ENCODE results near the gene GRK5.

DNA sequence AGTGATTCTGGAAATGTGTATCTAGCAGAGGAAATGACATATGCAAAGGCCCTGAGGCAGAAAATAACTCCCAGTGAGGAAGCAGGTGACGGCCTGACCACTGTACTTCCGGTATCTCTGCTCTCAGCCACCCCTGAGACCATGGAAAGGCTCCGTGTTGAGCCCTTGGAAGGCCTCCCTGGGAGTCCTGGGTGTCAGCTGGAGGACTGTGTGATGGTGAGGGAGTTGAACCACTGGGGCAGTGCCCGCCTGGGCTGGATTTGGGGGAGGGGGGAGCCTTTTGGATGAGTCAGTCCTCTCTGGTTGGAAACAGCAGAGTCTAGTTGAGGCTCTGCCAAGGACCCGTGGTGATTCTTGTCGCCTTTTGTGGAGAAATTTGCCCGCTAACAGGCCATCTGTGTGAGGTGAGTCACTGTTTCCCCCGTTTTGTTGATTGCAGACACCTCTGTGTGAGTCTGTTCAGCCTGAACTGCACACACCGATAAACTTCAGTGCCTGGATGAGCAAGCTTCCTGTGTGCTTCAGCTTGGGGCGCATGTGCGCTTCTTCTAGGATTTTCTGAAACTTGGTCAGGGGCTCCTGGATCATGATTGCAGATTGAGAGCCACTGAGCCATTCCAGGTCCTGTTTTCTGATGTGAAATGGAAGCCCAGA is 98.6 kb downstream of the GRK5 start:
- TF ChIP-seq POLR2AphosphoS5 (IDR thresholded peaks at IDR 0.05; ENCODE audit: borderline replicate concordance, low read depth, low read length) = no peak
- TF ChIP-seq EZH2 (IDR thresholded peaks at IDR 0.05) = no peak
- no peak for TF ChIP-seq FOXP2 (optimal IDR thresholded peaks at IDR 0.05; ENCODE audit: control extremely low read depth, extremely low read length, insufficient read depth)
